Heart left ventricle (tissue), 16 donors: ENCODE results near the gene SRC. TPM values are rescaled to one million over a fixed set of nuclear protein-coding genes. Genes with fewer than 3 reads are reported as not detected.
"Not testable (repeated sequence)": the region's sequence is repeated elsewhere in the genome, so short reads cannot be mapped to it uniquely, and the experiment has no call there.

Source experiments
- ATAC-seq, 4 donors: fragments of 200-7000 bp; cut with Tn5 transposase; one replicate each; pipeline ENCODE4 v1.9.1; 2020 to 2022; ENCODE audit warnings: moderate library complexity in 4 of 4, mild to moderate bottlenecking in 3 of 4, moderate number of reproducible peaks in 1 of 4
- DNase-seq, 5 donors: peaks; one replicate each; pipeline ENCODE4 v3.0.0-alpha.2; 2020
- H3K27ac ChIP-seq, 12 donors: fragments of 200-600 bp; sonication (generic) in 4 of 12; one replicate each; pipeline versions ENCODE4 v1.5.0 to v1.8.0; 2016 to 2022; ENCODE audit warnings: mild to moderate bottlenecking in 2 of 12
- H3K27me3 ChIP-seq, 9 donors: fragments of 200-600 bp; sonication (generic) in 2 of 9; one replicate each; pipeline versions ENCODE4 v1.5.1 to v1.8.0; 2016 to 2022; ENCODE audit warnings: mild to moderate bottlenecking in 3 of 9
- H3K36me3 ChIP-seq, 9 donors: fragments of 200-600 bp; sonication (generic) in 2 of 9; one replicate each; pipeline versions ENCODE4 v1.5.0 to v1.8.0; 2018 to 2022; ENCODE audit warnings: mild to moderate bottlenecking in 2 of 9
- H3K4me1 ChIP-seq, 12 donors: fragments of 200-600 bp; sonication (generic) in 4 of 12; one replicate each; pipeline versions ENCODE4 v1.5.0 to v1.8.0; 2016 to 2022; ENCODE audit warnings: mild to moderate bottlenecking in 3 of 12
- H3K4me3 ChIP-seq, 12 donors: fragments of 200-600 bp; sonication (generic) in 4 of 12; one replicate each; pipeline versions ENCODE4 v1.5.0 to v1.8.0; 2017 to 2022; ENCODE audit warnings: mild to moderate bottlenecking in 9 of 12, moderate library complexity in 4 of 12
- H3K9me3 ChIP-seq, 12 donors: fragments of 200-600 bp; sonication (generic) in 4 of 12; one replicate each; pipeline versions ENCODE4 v1.5.0 to v1.8.0; 2016 to 2022; ENCODE audit warnings: mild to moderate bottlenecking in 1 of 12
- CTCF ChIP-seq, 12 donors: fragments of 200-600 bp; sonication (generic) in 4 of 12; IDR thresholded peaks; one replicate each; pipeline versions ENCODE4 v1.5.0 to v1.8.0; 2018 to 2022; ENCODE audit warnings: antibody characterized with exemption in 12 of 12, mild to moderate bottlenecking in 5 of 12
- POLR2A ChIP-seq, 2 donors: fragments of 450-650 bp; IDR thresholded peaks; one replicate each; pipeline ENCODE4 v1.6.1; 2017; ENCODE audit warnings: antibody characterized with exemption in 2 of 2, mild to moderate bottlenecking in 2 of 2, moderate library complexity in 2 of 2
- WGBS, 4 donors: extraction: QIAGEN DNeasy Blood & Tissue Kit in 2 of 4; methylation state at CpG; one replicate each; pipeline versions ENCODE4 v1.1.5 to v1.1.7; 2013 to 2018; 5-methylcytosine and 5-hydroxymethylcytosine counted together
- intact Hi-C, 10 donors: fragments of 100-400 bp; cut with DNase I; formaldehyde crosslinking; loops; one replicate each; pipeline versions ENCODE4 v1.11.1 to v1.14.2; 2022
- polyA plus RNA-seq, 2 donors: library from polyadenylated mRNA; stranded (reverse); fragments of 200-250 nt; gene quantifications; one replicate each; pipeline ENCODE4 v1.2.3, GENCODE V29; 2013
- total RNA-seq, 9 donors: library from RNA; depleted of rRNA in 2 of 9; stranded (reverse); fragments of >200 nt in 2 of 9; fragmentation: NEBNext Ultra II Directional in 3 of 9; extraction: Animal tissue kit (Norgen Biotek cat#: 25700) in 3 of 9; gene quantifications; one replicate each; pipeline versions ENCODE4 v1.1.0 to v1.2.4, GENCODE V29; 2016 to 2023
- donor health status: ischemic (EF 13 %, LVEDD 7.1; RV severe dilation, severe dysfunction).
- donor health status: healthy with polysubstance abuse.
- donor health status: DM: no; HTN: yes; CAD: no.
- donor health status: DM: no; HTN: no; CAD: no.
- donor health status: ischemic (EF 25% LVEDD 6.9; RV normal size, moderate dysfunction).
- donor health status: ischemic (EF 25% LVEDD 5.7; RV mildly dilated, moderate dysfunction).
- donor health status: healthy.
- donor health status: DM: yes; HTN: yes; CAD: no.
- donor health status: ischemic (EF 35%, LVEDD 5.7; RV mildly dilated, moderate dysfunction).
- donor health status: nonischemic (EF 11% LVEDD 7.7; RV severe dilation, severe dysfunction).
- donor health status: DM: yes; HTN: yes; CAD: no.
- donor health status: PGD.
- donor health status: ischemic (EF 29% LVEDD 5.4; RV normal size, mild dysfunction).
- donor health status: nonischemic (EF 23%, LVEDD 6.1; RV moderate dilation, normal function).

Gene SRC
- total and polyA plus RNA-seq, 11 donors: 2.5 to 19.9 (median 5.1) TPM

- WGBS, 4 donors: 63 to 74% (median 70%) methylated on average over 2 of the region's 2 CpGs
- TF ChIP-seq CTCF (IDR thresholded peaks at IDR 0.05) (no peak), POLR2A (IDR thresholded peaks at IDR 0.05) (no peak)
- intact Hi-C loops: no loop called here
Measured at GRCh38 chr20:37366743-37367142, 20.8 kb downstream of the SRC start.

GRCh38 chr20:37369846-37370245 is 23.9 kb downstream of the SRC start:
- Histone ChIP-seq H3K36me3 (peaks cover 0 to 10% (median 0%) of the 10 kb centered on the region in 9 donors), H3K4me3 (no peak overlapping the region), H3K9me3 (no peaks in the 10 kb centered on the region), H3K4me1 (peaks cover 0 to 15% (median 0%) of the 10 kb centered on the region in 12 donors), H3K27ac (no peak overlapping the region), H3K27me3 (no peaks in the 10 kb centered on the region)
- intact Hi-C loops: no loop called here
- no peak for TF ChIP-seq CTCF (IDR thresholded peaks at IDR 0.05)
- no peak for TF ChIP-seq POLR2A (IDR thresholded peaks at IDR 0.05)
- ATAC-seq (no peak), DNase-seq (peak in 1 of 5 donors; percentile 53)
- WGBS, 4 donors: 94 to 96% (median 95%) methylated on average over 8 of the region's 8 CpGs

More at GRCh38 chr20:37366743-37367142, 20.8 kb downstream of the SRC start:
- DNase-seq: no peak
- H3K4me1 ChIP-seq: peaks cover 0 to 15% (median 0%) of the 10 kb centered on the region in 12 donors
- no peak overlapping the region for H3K4me3 ChIP-seq
- peaks cover 0 to 10% (median 0%) of the 10 kb centered on the region in 9 donors for H3K36me3 ChIP-seq
- H3K9me3 ChIP-seq: no peaks in the 10 kb centered on the region
- no peak for ATAC-seq
- H3K27ac ChIP-seq: peak overlapping the region in 2 of 12 donors; percentile 5 to 75
- H3K27me3 ChIP-seq: no peaks in the 10 kb centered on the region

GRCh38 chr20:37371845-37372244 is 25.9 kb downstream of the SRC start:
- ATAC-seq, H3K27me3 ChIP-seq, H3K4me1 ChIP-seq, intact Hi-C loops, DNase-seq, H3K36me3 ChIP-seq, H3K9me3 ChIP-seq, H3K4me3 ChIP-seq, H3K27ac ChIP-seq: not testable (repeated sequence)
- 90 to 95% (median 94%) methylated on average over 9 of the region's 9 CpGs for WGBS, 4 donors

- no peak for TF ChIP-seq CTCF (IDR thresholded peaks at IDR 0.05)
- TF ChIP-seq POLR2A (IDR thresholded peaks at IDR 0.05): no peak
- 89 to 93% (median 91%) methylated on average over 3 of the region's 3 CpGs for WGBS, 4 donors
- Histone ChIP-seq H3K27me3 (no peaks in the 10 kb centered on the region), H3K4me3 (no peak overlapping the region), H3K4me1 (no peaks in the 10 kb centered on the region), H3K36me3 (no peaks in the 10 kb centered on the region), H3K9me3 (no peaks in the 10 kb centered on the region), H3K27ac (no peak overlapping the region)
- ATAC-seq (no peak), DNase-seq (no peak)
- intact Hi-C loops: no loop called here
Measured at GRCh38 chr20:37372441-37372840, 26.5 kb downstream of the SRC start.

GRCh38 chr20:37373020-37373598 is 27.2 kb downstream of the SRC start:
- Histone ChIP-seq H3K9me3 (no peaks in the 10 kb centered on the region), H3K36me3 (no peaks in the 10 kb centered on the region), H3K27ac (no peak overlapping the region), H3K4me3 (no peak overlapping the region), H3K4me1 (peaks cover 0 to 1% (median 0%) of the 10 kb centered on the region in 12 donors), H3K27me3 (no peaks in the 10 kb centered on the region)
- no peak for ATAC-seq
- TF ChIP-seq CTCF (IDR thresholded peaks at IDR 0.05): no peak
- no peak for TF ChIP-seq POLR2A (IDR thresholded peaks at IDR 0.05)
- no peak for DNase-seq
- 51 to 96% (median 88%) methylated on average over 10 of the region's 10 CpGs for WGBS, 4 donors
- intact Hi-C loops: no loop called here
